H1 (cell line): ENCODE data around the gene ADAMTS4. TPM values are rescaled to one million over a fixed set of nuclear protein-coding genes. Genes with fewer than 3 reads are reported as not detected.

Experiments used
- EGR1 ChIP-seq: IDR thresholded peaks from 2 replicates; pipeline ENCODE4 v1.6.1; 2011; ENCODE audit warnings: low read depth, low read length, borderline replicate concordance
- HDAC6 ChIP-seq: IDR thresholded peaks from one replicate; pipeline ENCODE4 v1.7.1; 2012; ENCODE audit warnings: low read depth, mild to moderate bottlenecking, inconsistent platforms, low read length, moderate library complexity
- KDM4A ChIP-seq: IDR thresholded peaks from one replicate; pipeline ENCODE4 v1.7.1; 2012; ENCODE audit warnings: low read depth, mild to moderate bottlenecking, moderate library complexity, low read length, inconsistent platforms; ENCODE audit not compliant: severe bottlenecking
- MAFK ChIP-seq: IDR thresholded peaks from 2 replicates; pipeline ENCODE4 v1.6.1; 2012; ENCODE audit warnings: low read depth, mild to moderate bottlenecking, improper control_type of control experiment, low read length
- SAP30 ChIP-seq: fragments of 300-600 bp; sonication (generic); IDR thresholded peaks from 2 replicates; pipeline ENCODE4 v1.7.1; 2012; ENCODE audit warnings: low read length, moderate library complexity, mild to moderate bottlenecking, inconsistent platforms; ENCODE audit not compliant: insufficient read depth, insufficient replicate concordance
- SP1 ChIP-seq: IDR thresholded peaks from 2 replicates; pipeline ENCODE4 v1.6.1; 2011; ENCODE audit warnings: low read depth, low read length
- SRF ChIP-seq: IDR thresholded peaks from 2 replicates; pipeline ENCODE4 v1.6.1; 2011; ENCODE audit warnings: mild to moderate bottlenecking, low read depth, low read length, moderate library complexity
- polyA plus RNA-seq, 7 experiments: library from polyadenylated mRNA; depleted of rRNA in 3 of 7; stranded (reverse) in 5 of 7; unstranded in 2 of 7; fragments of >200 nt in 5 of 7; fragments of 200-250 nt in 2 of 7; gene quantifications; 1 replicate in 5 of 7; 2 replicates in 1 of 7; 4 replicates in 1 of 7; pipeline versions ENCODE4 v1.2.1 to v1.2.3, GENCODE V29; 2011 to 2013; ENCODE audit warnings: missing spikeins in 2 of 7, mixed read lengths in 2 of 7
- total RNA-seq: library from RNA; stranded (reverse); fragmentation: NEBNext Ultra II Directional; extraction: Animal tissue kit (Norgen Biotek cat#: 25700); gene quantifications from 2 replicates; pipeline ENCODE4 v1.2.1, GENCODE V29; 2021
- TF ChIP-seq, protein P1 (sequence below): IDR thresholded peaks from 2 replicates; pipeline ENCODE4 v1.6.1; 2011; ENCODE audit warnings: low read depth, mild to moderate bottlenecking, low read length; ENCODE audit not compliant: insufficient read depth
- TF ChIP-seq, protein P2 (sequence below): IDR thresholded peaks from 2 replicates; pipeline ENCODE4 v1.6.1; 2011; ENCODE audit warnings: low read length, improper control_type of control experiment

The ADAMTS4 gene
- total and polyA plus RNA-seq, 2 of the 8 experiments (the other 6 are each of a cell fraction or from before 2014, with no cell fraction given): 4.6 to 7.2 TPM

DNA sequence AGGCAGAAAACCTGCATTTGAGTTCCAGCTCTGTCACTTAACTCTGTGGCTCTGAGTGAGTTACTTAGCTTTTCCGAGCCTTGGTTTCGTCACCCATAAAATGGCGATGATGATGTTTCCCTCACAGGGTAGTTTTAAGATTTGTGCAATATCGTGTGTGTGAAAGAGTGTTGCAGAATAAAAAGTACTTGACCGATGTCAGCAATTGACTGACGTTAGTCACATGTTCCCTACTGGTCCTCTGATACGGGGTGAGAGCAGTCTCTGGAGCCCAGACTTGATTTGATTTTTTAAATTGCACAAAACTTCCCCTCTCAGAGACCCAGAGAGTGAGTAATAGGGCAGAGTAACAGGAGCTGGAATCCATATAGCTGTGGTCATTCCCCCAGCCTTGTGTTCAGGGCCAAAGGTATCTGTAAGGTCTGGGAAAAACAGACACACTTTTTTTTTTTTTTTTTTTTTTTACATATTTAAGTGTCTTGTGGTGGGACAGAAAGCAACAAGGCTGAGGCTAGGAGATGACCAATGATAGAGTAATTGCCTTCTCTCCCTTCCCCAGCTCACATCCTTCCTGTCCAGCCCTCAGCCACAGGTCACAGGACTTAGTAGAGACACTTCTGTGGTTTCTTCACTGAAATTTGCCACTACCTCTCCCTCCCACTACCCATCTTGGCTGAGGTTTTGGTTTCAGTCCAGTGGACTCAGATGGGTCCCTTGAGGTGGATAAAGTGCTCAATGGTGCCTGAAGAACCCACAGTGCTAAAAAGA is 18.3 kb upstream of the ADAMTS4 start (continued):
- TF ChIP-seq KDM4A (no peak), MAFK (no peak), EGR1 (no peak), SAP30 (no peak), SP1 (no peak), HDAC6 (no peak), SRF (no peak)
- TF ChIP-seq, protein P1, sequence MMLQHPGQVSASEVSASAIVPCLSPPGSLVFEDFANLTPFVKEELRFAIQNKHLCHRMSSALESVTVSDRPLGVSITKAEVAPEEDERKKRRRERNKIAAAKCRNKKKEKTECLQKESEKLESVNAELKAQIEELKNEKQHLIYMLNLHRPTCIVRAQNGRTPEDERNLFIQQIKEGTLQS: no peak
- TF ChIP-seq, protein P2, sequence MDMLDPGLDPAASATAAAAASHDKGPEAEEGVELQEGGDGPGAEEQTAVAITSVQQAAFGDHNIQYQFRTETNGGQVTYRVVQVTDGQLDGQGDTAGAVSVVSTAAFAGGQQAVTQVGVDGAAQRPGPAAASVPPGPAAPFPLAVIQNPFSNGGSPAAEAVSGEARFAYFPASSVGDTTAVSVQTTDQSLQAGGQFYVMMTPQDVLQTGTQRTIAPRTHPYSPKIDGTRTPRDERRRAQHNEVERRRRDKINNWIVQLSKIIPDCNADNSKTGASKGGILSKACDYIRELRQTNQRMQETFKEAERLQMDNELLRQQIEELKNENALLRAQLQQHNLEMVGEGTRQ: no peak
